HG03457 (cell line): ENCODE measurements around the gene DPEP3.

ENCODE experiments used
- ATAC-seq: cut with Tn5 transposase; IDR thresholded peaks from one replicate; pipeline ENCODE4 v1.9.1; 2021; ENCODE audit warnings: moderate number of reproducible peaks; ENCODE audit not compliant: unreplicated experiment

Gene DPEP3

GRCh38 chr16:67932462-67932840, 47.8 kb downstream of the DPEP3 start:
- ATAC-seq, result no peak

- no peak for ATAC-seq
Observed at GRCh38 chr16:67931712-67932461, 48.4 kb downstream of the DPEP3 start, which contains the start of gene CTRL. Gene CTRL, minus strand, starts transcription at chr16:67931862. Its CDS starts 10 bp downstream, at chr16:67931852.

GRCh38 chr16:67930678-67931211, 49.6 kb downstream of the DPEP3 start:
- ATAC-seq, result no peak

GRCh38 chr16:67930191-67930590, 50.1 kb downstream of the DPEP3 start:
- ATAC-seq, result no peak

- no peak for ATAC-seq
Observed at GRCh38 chr16:67928561-67929364, 51.5 kb downstream of the DPEP3 start.

- no peak for ATAC-seq
Observed at GRCh38 chr16:67928147-67928546, 52.2 kb downstream of the DPEP3 start.

- no peak for ATAC-seq
Observed at GRCh38 chr16:67927131-67927941, 53.0 kb downstream of the DPEP3 start.

GRCh38 chr16:67926181-67926750, 54.0 kb downstream of the DPEP3 start:
- ATAC-seq, result no peak
